GM03348 (cell line): Measurements from ENCODE around the gene FBXL2.
"Not testable (repeated sequence)": the region's sequence is repeated elsewhere in the genome, so short reads cannot be mapped to it uniquely, and the experiment has no call there.

Experiments used
- DNase-seq: peaks from one replicate; pipeline ENCODE4 v3.0.0; 2012; ENCODE audit warnings: low spot score

FBXL2 gene

GRCh38 chr3:33317963-33318709 is 40.9 kb downstream of the FBXL2 start:
- no peak for DNase-seq

DNA sequence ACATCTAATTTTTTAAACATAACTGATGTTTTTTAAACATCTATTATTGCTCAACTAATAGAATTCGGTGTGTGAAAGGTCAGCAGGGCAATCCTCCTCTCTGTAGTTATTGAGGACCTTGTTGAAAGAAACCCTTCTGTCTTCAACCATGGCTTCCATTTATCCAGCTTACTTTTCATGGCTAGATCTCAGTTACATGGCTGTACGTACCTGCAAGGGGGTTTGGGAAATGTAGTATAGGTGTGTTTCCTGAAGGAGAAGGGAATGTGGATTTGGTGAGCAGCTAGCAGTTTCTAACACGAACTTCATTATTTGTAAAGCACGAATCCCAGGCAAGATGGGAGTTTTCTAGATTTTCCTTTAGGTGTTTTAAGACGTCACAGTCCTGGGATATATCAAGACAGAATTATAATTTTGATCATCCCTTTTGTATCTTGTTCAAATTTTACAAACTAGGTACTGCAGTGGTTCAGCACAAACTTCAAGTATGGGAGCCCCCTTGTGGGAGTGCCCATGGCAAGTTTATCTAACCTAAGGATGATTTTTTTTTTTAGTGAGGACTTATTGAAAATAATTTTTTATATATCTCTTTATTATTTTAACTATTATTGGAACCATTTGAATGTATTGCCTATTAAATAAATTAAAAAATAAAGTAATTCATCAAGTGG is 41.6 kb downstream of the FBXL2 start:
- no peak for DNase-seq

- DNase-seq, result no peak
Observed at GRCh38 chr3:33322412-33322811, 45.2 kb downstream of the FBXL2 start.

- DNase-seq, result no peak
Observed at GRCh38 chr3:33331414-33331813, 54.2 kb downstream of the FBXL2 start.

DNA sequence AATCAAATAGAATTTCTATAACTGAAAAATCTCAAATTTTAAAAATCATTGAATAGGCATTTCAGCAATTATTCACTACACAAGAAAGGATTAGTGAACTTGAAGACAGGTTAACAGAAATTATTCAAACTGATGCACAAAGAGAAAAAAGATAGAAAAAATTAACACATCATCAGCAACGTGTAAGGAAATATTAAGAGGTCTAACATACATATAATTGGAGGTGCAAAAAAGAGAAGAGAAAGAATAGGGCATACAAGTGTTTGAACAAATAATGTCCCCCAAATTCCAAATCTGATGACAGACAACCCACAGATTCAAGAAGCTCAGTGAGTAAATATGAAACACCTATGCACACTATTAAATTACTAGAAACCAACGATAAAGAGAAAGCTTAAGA is 57.1 kb downstream of the FBXL2 start:
- DNase-seq, result no peak

GRCh38 chr3:33338936-33339465 is 61.8 kb downstream of the FBXL2 start:
- DNase-seq, result not testable (repeated sequence)

DNA sequence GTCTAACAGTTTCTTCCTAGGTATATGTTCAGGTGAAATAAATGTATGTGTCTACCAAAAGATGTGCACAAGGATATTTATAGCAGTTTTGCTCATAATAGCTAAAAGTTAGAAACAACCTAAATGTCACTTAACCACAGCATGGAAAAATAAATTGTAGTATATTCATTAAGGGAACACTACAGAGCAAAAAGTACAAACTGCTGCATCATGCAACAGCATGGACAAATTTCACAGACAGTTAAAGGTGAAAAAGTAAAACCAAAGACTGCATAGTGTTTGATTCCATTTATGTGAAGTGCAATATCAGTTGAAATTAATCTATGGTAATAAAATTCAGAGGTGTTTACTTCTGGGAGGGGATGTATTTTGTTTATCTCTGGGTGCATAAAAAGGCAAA is 62.5 kb downstream of the FBXL2 start:
- no peak for DNase-seq

GRCh38 chr3:33355611-33356010 is 78.4 kb downstream of the FBXL2 start:
- DNase-seq, result no peak

DNA sequence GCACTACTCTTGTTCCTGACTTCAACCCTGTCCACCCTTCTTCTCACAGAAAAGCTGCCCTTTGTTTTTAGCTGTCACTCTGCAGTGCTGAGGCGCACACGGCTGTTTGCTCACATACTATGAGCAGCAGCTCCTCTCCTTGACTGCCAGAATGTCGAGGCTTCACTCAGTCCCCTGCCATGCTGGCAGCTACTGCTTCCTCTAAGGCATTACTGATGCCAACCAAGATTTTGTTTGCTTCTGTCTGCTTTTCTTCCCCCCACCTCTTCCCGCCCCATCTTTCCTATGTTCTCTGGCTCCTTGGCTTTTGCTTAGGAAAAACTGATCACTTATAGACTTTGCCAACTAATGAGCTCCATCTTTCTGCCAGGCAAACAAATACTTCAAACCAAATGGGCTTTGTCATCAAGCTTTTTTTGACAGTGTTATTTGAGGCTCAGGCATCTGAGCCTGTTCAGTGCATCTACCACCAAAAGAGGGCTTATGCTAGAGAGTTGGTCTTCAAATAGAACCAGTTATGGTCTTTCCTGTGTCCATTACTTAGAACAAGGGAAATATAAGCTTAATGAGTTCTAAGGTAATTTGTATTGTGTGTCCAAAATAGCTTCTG is 81.0 kb downstream of the FBXL2 start:
- no peak for DNase-seq

DNA sequence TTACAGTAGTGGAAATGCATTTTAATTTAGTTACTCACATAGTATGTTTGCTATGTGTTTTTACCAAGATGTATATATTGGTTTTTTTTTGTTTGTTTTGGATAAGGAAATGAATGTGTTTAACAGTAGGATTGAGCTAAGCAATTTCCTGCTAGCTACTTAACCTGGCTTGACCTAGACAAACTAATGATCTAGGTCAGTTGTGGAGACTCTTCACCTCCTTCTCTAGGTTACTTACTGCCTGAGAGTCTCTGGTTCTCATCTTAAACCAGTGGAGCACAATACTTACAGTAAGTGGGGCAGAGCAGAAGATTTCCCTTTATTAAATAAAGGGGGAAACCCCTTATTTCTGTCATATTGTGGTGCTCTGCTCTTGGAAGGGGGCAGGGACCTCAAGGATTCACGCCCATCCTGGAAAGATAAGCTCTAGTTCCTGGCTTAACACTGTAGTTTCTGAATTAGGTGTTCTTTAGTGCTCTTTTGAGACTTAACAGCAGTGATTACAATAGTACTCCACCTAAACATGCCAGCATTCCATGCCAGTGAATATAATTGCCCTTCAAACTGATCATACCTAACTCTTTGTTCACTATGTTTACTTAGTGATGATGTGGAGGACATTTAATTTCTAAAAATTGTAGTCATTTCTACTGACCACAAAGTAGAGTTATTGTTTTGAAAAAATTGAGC is 83.0 kb downstream of the FBXL2 start:
- peak; percentile 45 for DNase-seq

DNA sequence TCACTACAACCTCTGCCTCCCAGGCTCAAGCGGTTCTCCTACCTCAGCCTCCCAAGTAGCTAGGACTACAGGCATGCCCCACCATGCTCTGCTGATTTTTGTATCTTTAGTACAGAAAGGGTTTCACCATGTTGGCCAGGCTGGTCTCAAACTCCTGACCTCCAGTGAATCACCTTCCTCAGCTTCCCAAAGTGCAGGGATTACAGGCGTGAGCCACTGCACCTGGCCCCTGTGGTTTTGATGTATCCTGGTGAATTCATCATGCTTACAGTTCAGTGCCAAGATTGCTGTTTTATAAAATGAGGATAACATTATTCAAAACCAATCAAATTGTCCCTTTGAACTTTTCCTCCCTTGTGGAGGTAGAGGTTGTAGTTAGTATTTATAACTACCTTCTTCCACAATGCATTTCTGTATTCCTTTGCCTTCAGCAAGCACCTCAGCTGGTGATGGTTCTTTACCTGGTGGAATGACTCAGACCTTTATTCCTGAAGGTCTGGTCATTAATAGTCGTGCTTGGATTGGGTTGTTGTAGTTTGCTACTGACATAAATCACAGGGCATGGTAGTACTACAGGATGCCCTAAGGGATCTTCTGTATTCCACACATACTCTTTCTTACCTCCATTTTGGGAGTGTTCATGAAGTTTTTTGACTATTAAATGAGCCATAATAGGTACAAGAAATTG is 86.0 kb downstream of the FBXL2 start:
- DNase-seq, result no peak

- DNase-seq, result no peak
Observed at GRCh38 chr3:33364060-33364459, 86.8 kb downstream of the FBXL2 start.

- no peak for DNase-seq
Observed at GRCh38 chr3:33364531-33365128, 87.4 kb downstream of the FBXL2 start.

DNA sequence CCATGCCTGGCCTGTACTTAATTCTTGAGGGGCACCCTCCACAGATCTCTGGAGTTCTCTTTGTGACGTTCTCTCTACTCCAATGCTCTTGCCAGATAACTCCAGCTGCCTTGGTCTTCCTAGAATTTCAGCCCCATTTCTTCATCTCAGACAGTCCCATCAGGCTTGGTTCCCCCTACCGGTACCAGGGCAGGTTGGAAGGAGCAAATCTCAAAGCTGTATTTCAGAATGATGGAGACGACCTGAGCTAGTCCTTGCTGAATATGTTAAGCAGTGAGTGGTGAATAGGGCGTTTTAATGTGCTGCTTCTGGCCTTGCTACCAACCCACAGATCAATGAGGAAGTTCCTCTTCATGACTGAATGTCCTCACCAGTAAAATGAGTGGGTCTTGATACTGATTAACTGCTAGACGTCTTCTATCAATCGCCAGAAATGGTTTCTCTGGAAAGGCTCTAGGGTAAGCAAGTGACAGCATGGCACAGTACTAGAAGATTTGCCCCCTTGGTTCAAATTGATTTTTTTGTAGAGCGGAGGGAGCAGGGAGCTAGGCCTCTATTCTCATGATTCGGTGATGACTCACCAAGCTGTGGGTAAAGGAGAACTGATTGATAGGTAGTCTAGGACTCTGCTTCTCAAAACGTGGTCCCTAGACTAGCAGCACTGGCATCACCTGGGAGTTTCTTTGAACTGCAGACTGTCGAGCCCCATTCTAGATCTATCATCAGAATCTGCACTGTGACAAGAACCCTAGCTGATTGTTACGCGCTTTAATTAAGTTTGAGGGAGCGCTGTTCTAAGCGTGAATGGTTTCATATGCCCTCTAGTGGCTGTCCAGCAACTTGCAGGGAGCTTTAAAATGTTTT is 95.2 kb downstream of the FBXL2 start:
- DNase-seq, result peak; percentile 64

- no peak for DNase-seq
Observed at GRCh38 chr3:33373082-33373437, 95.8 kb downstream of the FBXL2 start.

DNA sequence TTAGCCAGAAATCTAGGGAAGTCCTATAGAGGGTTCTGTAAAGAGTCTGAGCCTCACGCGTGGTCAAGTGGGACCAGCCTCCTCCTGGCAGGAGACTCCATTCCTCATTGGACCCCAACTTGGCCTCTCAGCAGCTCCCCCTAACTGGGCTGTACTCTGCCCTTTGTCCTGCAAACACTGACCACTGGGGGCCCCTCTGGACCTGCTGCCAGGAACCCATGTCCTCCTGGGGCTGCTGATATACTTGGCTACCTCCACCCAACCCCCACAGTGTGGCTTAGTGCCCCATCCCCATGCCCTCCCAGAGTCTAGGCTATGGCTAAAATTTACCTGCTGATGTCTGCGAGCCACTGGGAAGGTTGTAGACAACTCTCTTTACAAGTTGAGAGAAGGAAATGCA is 100.2 kb downstream of the FBXL2 start:
- DNase-seq, result no peak

GRCh38 chr3:33377931-33378330 is 100.7 kb downstream of the FBXL2 start:
- peak; percentile 60 for DNase-seq

GRCh38 chr3:33380653-33381052 is 103.4 kb downstream of the FBXL2 start:
- no peak for DNase-seq

GRCh38 chr3:33383951-33384350 is 106.7 kb downstream of the FBXL2 start:
- DNase-seq, result no peak

DNA sequence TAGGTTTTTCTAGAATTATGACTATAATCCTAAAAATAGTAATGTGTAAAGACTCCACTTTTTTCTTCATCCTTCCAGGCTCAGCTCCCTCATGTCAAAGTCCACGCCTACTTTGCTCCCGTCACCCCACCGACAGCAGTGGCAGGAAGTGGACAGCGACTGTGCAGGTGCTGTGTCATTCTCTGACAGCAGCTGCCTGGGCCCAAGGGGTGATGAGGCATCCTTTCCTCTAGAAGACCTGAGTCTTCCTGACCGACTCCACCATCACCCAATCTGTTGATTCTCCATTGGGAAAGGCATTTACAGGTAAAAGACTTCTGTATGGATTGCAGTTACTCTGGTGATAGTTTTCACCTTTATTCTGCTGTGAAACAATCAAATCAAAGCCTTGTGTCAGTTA is 108.2 kb downstream of the FBXL2 start:
- DNase-seq, result no peak

DNA sequence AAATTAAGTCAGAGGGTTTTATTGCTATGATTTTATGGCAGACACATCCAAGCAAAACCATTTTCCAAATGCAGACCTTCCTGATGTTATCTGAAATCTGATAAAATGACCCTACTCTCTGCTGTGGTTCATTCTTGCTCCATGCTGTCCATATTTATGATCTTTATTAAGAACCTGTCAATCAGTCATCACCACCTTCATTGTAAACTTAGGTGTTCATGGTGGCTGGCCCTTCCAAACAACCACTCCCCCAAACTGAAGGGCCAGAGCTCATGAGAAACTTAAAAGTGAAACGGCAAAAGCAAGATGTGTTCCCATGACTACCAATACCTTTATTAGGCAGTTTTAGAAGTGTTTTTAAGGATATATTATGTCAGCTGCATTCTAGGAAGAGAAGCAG is 109.4 kb downstream of the FBXL2 start:
- DNase-seq, result no peak
